Neural progenitor cell (in vitro differentiated cells): Measurements from ENCODE around the gene SPOPL. TPM values are rescaled to one million over a fixed set of nuclear protein-coding genes. Genes with fewer than 3 reads are reported as not detected.

ENCODE experiments used
- DNase-seq: peaks from one replicate; pipeline ENCODE4 v3.0.0-alpha.2; 2016; ENCODE audit warnings: low spot score
- H2AFZ ChIP-seq: fragments of 200-600 bp; sonication (generic); replicated peaks from 2 replicates; pipeline ENCODE4 v1.6.1; 2016; ENCODE audit warnings: antibody characterized with exemption
- H3F3A ChIP-seq: fragments of 200-600 bp; sonication (generic); 2 replicates; pipeline ENCODE4 v1.6.1; 2016; ENCODE audit warnings: antibody characterized with exemption, low read depth
- H3K27ac ChIP-seq: fragments of 200-600 bp; sonication (generic); 2 replicates; pipeline ENCODE4 v1.5.1; 2016; ENCODE audit warnings: mild to moderate bottlenecking
- H3K27me3 ChIP-seq: fragments of 200-600 bp; sonication (generic); 2 replicates; pipeline ENCODE4 v1.6.1; 2016; ENCODE audit warnings: mild to moderate bottlenecking, moderate library complexity
- H3K36me3 ChIP-seq: fragments of 200-600 bp; sonication (generic); 2 replicates; pipeline ENCODE4 v1.5.1; 2016
- H3K4me1 ChIP-seq: fragments of 200-600 bp; sonication (generic); 2 replicates; pipeline ENCODE4 v1.6.1; 2016; ENCODE audit warnings: mixed run types
- H3K4me2 ChIP-seq: fragments of 200-600 bp; sonication (generic); 2 replicates; pipeline ENCODE4 v1.6.1; 2016
- H3K4me3 ChIP-seq: fragments of 200-600 bp; sonication (generic); 2 replicates; pipeline ENCODE4 v1.5.1; 2016
- H3K79me2 ChIP-seq: fragments of 200-600 bp; sonication (generic); 2 replicates; pipeline ENCODE4 v1.6.1; 2016; ENCODE audit warnings: low read depth
- H3K9ac ChIP-seq: fragments of 200-600 bp; sonication (generic); 2 replicates; pipeline ENCODE4 v1.6.1; 2016
- H3K9me3 ChIP-seq: fragments of 200-600 bp; sonication (generic); 2 replicates; pipeline ENCODE4 v1.5.1; 2016; ENCODE audit warnings: low read depth
- H4K20me1 ChIP-seq: fragments of 200-600 bp; sonication (generic); 2 replicates; pipeline ENCODE4 v1.6.1; 2016; ENCODE audit warnings: low read depth
- H3K27ac Mint-ChIP-seq: 3 replicates; pipeline ENCODE4 v1.8.0; 2021; ENCODE audit warnings: mixed read lengths
- H3K27me3 Mint-ChIP-seq: 2 replicates; pipeline ENCODE4 v1.8.0; 2022; ENCODE audit warnings: low read depth, mild to moderate bottlenecking, inconsistent platforms, moderate library complexity, mixed read lengths; ENCODE audit not compliant: insufficient read depth
- H3K36me3 Mint-ChIP-seq: 3 replicates; pipeline ENCODE4 v1.8.0; 2021; ENCODE audit warnings: mixed read lengths
- H3K4me1 Mint-ChIP-seq: 3 replicates; pipeline ENCODE4 v1.8.0; 2021; ENCODE audit warnings: mixed read lengths
- H3K4me3 Mint-ChIP-seq: 3 replicates; pipeline ENCODE4 v1.8.0; 2021; ENCODE audit warnings: mild to moderate bottlenecking, moderate library complexity, mixed read lengths
- H3K9me3 Mint-ChIP-seq: 3 replicates; pipeline ENCODE4 v1.8.0; 2020; ENCODE audit warnings: mixed read lengths
- CTCF ChIP-seq: fragments of 200-600 bp; sonication (generic); IDR thresholded peaks from 2 replicates; pipeline ENCODE4 v1.5.1; 2017; ENCODE audit warnings: antibody characterized with exemption, mild to moderate bottlenecking
- EZH2 ChIP-seq: fragments of 200-600 bp; sonication (generic); IDR thresholded peaks from 2 replicates; pipeline ENCODE4 v1.6.1; 2017; ENCODE audit warnings: antibody characterized with exemption, mild to moderate bottlenecking, moderate library complexity
- EZH2phosphoT487 ChIP-seq: fragments of 200-600 bp; sonication (generic); IDR thresholded peaks from 2 replicates; pipeline ENCODE4 v1.6.1; 2017; ENCODE audit warnings: antibody characterized with exemption
- total RNA-seq: library from RNA; depleted of rRNA; stranded (reverse); fragments of >200 nt; gene quantifications from 2 replicates; pipeline ENCODE4 v1.2.3, GENCODE V29; 2015; ENCODE audit warnings: low replicate concordance

The SPOPL gene
- total RNA-seq, 1 donor from 2014 or later: 19.8 TPM

GRCh38 chr2:138550670-138551287 lies 49.2 kb downstream of the SPOPL start:
- H3K4me3 Mint-ChIP-seq: no peak overlapping the region
- H3K4me1 Mint-ChIP-seq: no peaks in the 10 kb centered on the region
- no peaks in the 10 kb centered on the region for H3K9me3 Mint-ChIP-seq
- H3K27ac ChIP-seq: no peak overlapping the region
- H3K27ac Mint-ChIP-seq: no peak overlapping the region
- H3K36me3 Mint-ChIP-seq: peaks cover 14% of the 10 kb centered on the region
- no peaks in the 10 kb centered on the region for H3K9me3 ChIP-seq
- TF ChIP-seq CTCF: no peak
- no peak for TF ChIP-seq EZH2
- TF ChIP-seq EZH2phosphoT487: no peak
- no peaks in the 10 kb centered on the region for H4K20me1 ChIP-seq
- no peaks in the 10 kb centered on the region for H3F3A ChIP-seq
- H3K79me2 ChIP-seq: peaks cover 41% of the 10 kb centered on the region
- H3K4me2 ChIP-seq: no peak overlapping the region
- H3K27me3 Mint-ChIP-seq: no peaks in the 10 kb centered on the region
- H3K9ac ChIP-seq: no peak overlapping the region
- no peak overlapping the region for H3K4me3 ChIP-seq
- H3K4me1 ChIP-seq: no peaks in the 10 kb centered on the region
- peaks cover 6% of the 10 kb centered on the region for H3K36me3 ChIP-seq
- H2AFZ ChIP-seq: no peak overlapping the region
- DNase-seq: no peak
- no peaks in the 10 kb centered on the region for H3K27me3 ChIP-seq

GRCh38 chr2:138554123-138554522 lies 52.6 kb downstream of the SPOPL start:
- no peaks in the 10 kb centered on the region for H3K4me1 Mint-ChIP-seq
- H2AFZ ChIP-seq: no peak overlapping the region
- H3K27ac Mint-ChIP-seq: no peak overlapping the region
- no peak overlapping the region for H3K4me3 ChIP-seq
- peaks cover 12% of the 10 kb centered on the region for H3K36me3 Mint-ChIP-seq
- no peaks in the 10 kb centered on the region for H3K4me1 ChIP-seq
- no peaks in the 10 kb centered on the region for H3K27me3 ChIP-seq
- H3K9me3 Mint-ChIP-seq: no peaks in the 10 kb centered on the region
- H4K20me1 ChIP-seq: no peaks in the 10 kb centered on the region
- no peaks in the 10 kb centered on the region for H3K27me3 Mint-ChIP-seq
- H3K79me2 ChIP-seq: peaks cover 9% of the 10 kb centered on the region
- no peaks in the 10 kb centered on the region for H3F3A ChIP-seq
- no peak overlapping the region for H3K4me3 Mint-ChIP-seq
- no peak for DNase-seq
- TF ChIP-seq CTCF: no peak
- no peak overlapping the region for H3K4me2 ChIP-seq
- no peaks in the 10 kb centered on the region for H3K9me3 ChIP-seq
- peaks cover 6% of the 10 kb centered on the region for H3K36me3 ChIP-seq
- H3K27ac ChIP-seq: no peak overlapping the region
- H3K9ac ChIP-seq: no peak overlapping the region

- Mint-ChIP-seq H3K4me1 (no peaks in the 10 kb centered on the region), H3K27ac (no peak overlapping the region), H3K9me3 (no peaks in the 10 kb centered on the region), H3K27me3 (no peaks in the 10 kb centered on the region), H3K4me3 (no peak overlapping the region), H3K36me3 (peaks cover 17% of the 10 kb centered on the region)
- no peak for TF ChIP-seq EZH2
- Histone ChIP-seq H3K79me2 (no peaks in the 10 kb centered on the region), H3F3A (no peaks in the 10 kb centered on the region), H3K4me3 (no peak overlapping the region), H3K27me3 (no peaks in the 10 kb centered on the region), H3K27ac (no peak overlapping the region), H2AFZ (no peak overlapping the region), H4K20me1 (no peaks in the 10 kb centered on the region), H3K4me2 (no peak overlapping the region), H3K9me3 (no peaks in the 10 kb centered on the region), H3K4me1 (no peaks in the 10 kb centered on the region), H3K36me3 (peaks cover 13% of the 10 kb centered on the region), H3K9ac (no peak overlapping the region)
- DNase-seq: no peak
Observed at GRCh38 chr2:138559641-138560040, 58.1 kb downstream of the SPOPL start.

GRCh38 chr2:138564586-138565229 lies 63.1 kb downstream of the SPOPL start:
- Histone ChIP-seq H3K4me2 (no peak overlapping the region), H3F3A (no peaks in the 10 kb centered on the region), H3K9me3 (no peaks in the 10 kb centered on the region), H3K4me1 (no peaks in the 10 kb centered on the region), H3K27ac (no peak overlapping the region), H4K20me1 (no peaks in the 10 kb centered on the region), H3K27me3 (no peaks in the 10 kb centered on the region), H3K79me2 (no peaks in the 10 kb centered on the region), H3K4me3 (no peak overlapping the region), H2AFZ (no peak overlapping the region), H3K36me3 (peaks cover 15% of the 10 kb centered on the region), H3K9ac (no peak overlapping the region)
- Mint-ChIP-seq H3K4me3 (no peak overlapping the region), H3K9me3 (no peaks in the 10 kb centered on the region), H3K27me3 (no peaks in the 10 kb centered on the region), H3K27ac (no peak overlapping the region), H3K36me3 (peaks cover 18% of the 10 kb centered on the region), H3K4me1 (no peaks in the 10 kb centered on the region)
- TF ChIP-seq CTCF (no peak), EZH2 (no peak), EZH2phosphoT487 (no peak)
- no peak for DNase-seq
